Left lung (tissue), 10 donors: ENCODE results near the gene TOMM22. TPM values are rescaled to one million over a fixed set of nuclear protein-coding genes. Genes with fewer than 3 reads are reported as not detected.

Experiments used
- ATAC-seq: fragments of 200-7000 bp; cut with Tn5 transposase; one replicate; pipeline ENCODE4 v1.9.1; 2020; ENCODE audit warnings: moderate library complexity
- DNase-seq, 4 donors: peaks; one replicate each; pipeline ENCODE4 v3.0.0-alpha.2; 2013 to 2020
- H3K27ac ChIP-seq, 2 donors: fragments of 200-600 bp; sonication (generic) in 1 of 2; one replicate each; pipeline versions ENCODE4 v1.5.0 to v1.8.0; 2020 to 2021
- H3K27me3 ChIP-seq, 2 donors: fragments of 200-600 bp; sonication (generic) in 1 of 2; one replicate each; pipeline versions ENCODE4 v1.5.0 to v1.8.0; 2020 to 2021
- H3K36me3 ChIP-seq, 2 donors: fragments of 200-600 bp; sonication (generic) in 1 of 2; one replicate each; pipeline versions ENCODE4 v1.5.0 to v1.8.0; 2020 to 2021
- H3K4me1 ChIP-seq, 2 donors: fragments of 200-600 bp; one replicate each; pipeline ENCODE4 v1.8.0; 2021
- H3K4me3 ChIP-seq, 2 donors: fragments of 200-600 bp; sonication (generic) in 1 of 2; one replicate each; pipeline versions ENCODE4 v1.5.0 to v1.8.0; 2020 to 2021; ENCODE audit warnings: mild to moderate bottlenecking in 1 of 2
- H3K9me3 ChIP-seq, 2 donors: fragments of 200-600 bp; sonication (generic) in 1 of 2; one replicate each; pipeline versions ENCODE4 v1.5.0 to v1.8.0; 2020 to 2021
- intact Hi-C, 2 donors: fragments of 100-400 bp; cut with DNase I; formaldehyde crosslinking; loops; one replicate each; pipeline versions ENCODE4 v1.11.2 to v1.14.2; 2022
- polyA plus RNA-seq, 6 donors: library from polyadenylated mRNA; unstranded; fragments of 120-200 nt; gene quantifications; one replicate each; pipeline ENCODE4 v1.2.1, GENCODE V29; 2013; ENCODE audit not compliant: insufficient read length in 6 of 6
- total RNA-seq, 2 donors: library from RNA; stranded (reverse); fragmentation: NEBNext Ultra II Directional; extraction: Animal tissue kit (Norgen Biotek cat#: 25700); gene quantifications; one replicate each; pipeline ENCODE4 v1.2.1, GENCODE V29; 2021
- TF ChIP-seq, protein P1 (sequence below), 2 donors: fragments of 200-600 bp; sonication (generic) in 1 of 2; IDR thresholded peaks; one replicate each; pipeline versions ENCODE4 v1.5.0 to v1.8.0; 2021; ENCODE audit warnings: antibody characterized with exemption in 2 of 2
- donor health status: DM: no; HTN: yes; CAD: no.
- donor health status: DM: no; HTN: no; CAD: no.

The TOMM22 gene
- total and polyA plus RNA-seq, 8 donors, result 54.3 to 91.3 (median 79.6) TPM

DNA sequence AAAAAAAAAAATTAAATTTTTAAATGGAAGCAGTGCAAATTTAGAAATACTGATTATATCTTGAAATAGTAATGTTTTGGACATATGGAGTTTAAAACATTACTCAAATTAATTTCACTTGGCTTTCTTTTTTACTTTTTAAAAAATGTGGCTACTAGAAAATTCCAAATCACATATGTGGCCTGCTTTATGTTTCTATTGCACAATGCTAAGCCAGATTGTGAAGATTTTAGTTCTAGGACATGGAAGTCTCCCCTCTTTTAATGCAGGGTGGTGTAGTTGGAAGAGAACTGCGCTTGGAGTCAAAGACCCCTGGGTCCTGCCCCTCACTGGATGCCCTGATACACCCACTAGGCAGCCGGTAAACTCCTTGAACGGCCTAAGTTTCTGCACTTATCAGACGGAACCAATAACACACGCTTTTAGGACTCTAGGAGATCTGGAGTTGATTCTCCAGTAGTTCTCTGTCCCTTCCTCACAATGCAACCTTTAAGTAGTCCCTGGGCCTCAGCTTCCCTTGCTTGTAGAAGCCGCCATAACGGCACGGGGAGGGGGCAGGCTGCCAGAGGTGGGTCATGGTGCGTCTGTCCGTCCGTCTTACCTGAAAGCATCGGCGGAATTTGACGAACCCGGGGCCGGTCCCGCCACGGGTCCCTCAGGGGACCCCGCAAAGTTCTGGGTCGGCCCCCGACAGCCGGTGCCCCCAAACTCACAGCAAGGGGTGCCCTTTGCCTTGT lies 26.1 kb upstream of the TOMM22 start:
- ATAC-seq, result peak; percentile 11

DNA sequence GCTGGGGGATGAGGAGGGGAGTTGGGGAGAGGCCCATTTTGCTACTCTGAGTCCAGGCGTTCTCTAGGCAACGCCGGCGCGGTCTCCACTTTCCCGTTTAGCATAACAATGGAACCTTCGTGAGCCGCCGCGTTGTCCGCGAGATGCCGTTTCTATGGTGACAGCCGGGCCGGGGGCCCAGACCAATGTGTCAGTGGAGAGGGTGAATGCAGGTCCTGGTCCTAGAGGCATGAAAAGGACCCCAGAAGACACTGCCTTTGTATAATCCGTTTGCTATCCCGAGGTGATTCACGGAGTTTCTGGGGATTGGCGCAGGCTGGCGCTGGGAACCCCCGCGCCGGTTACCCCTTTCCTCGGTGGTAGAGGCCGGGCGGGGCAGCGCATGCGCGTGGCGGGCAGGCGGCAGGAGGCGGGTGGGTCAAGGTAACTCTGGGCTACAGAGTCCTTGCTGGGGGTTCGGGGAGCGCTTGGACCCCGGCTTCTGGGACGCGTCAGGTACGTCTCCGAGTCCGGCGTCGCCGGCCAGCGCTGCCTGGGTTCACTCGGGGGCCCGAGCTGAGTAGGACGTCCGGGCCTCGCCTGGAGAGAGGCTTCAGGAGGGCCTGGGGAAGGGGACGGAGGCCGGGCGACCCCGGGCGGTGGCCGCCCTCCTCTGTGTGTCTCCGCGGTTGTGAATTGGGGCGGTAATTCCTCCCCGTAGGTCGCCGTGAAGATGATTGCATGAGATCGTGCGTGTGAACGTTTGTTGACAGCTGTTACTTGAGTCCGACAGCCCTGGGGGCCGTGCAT lies 25.3 kb upstream of the TOMM22 start, which contains the start of the genes CBY1 and FAM227A:
Gene CBY1 (plus strand): TSS at position 383 of the 789 bp plus-strand sequence. CDS start 11,417 bp downstream, outside the sequence.
Gene FAM227A (minus strand): TSS at position 137 of the 789 bp plus-strand sequence. CDS start 6,224 bp downstream, outside the sequence.
- Histone ChIP-seq H3K27ac (peak within 1 kb of the TSS; percentile 74 to 84), H3K4me3 (peak within 1 kb of the TSS; percentile 83 to 87), H3K4me1 (peaks cover 5 to 16% of the 10 kb centered on the region in 2 donors), H3K36me3 (no peaks in the 10 kb centered on the region), H3K9me3 (no peaks in the 10 kb centered on the region), H3K27me3 (no peaks in the 10 kb centered on the region)
- DNase-seq (peak; percentile 89 to 98 (median 94)), ATAC-seq (peak; percentile 96)
- intact Hi-C loops, result no loop called here
- TF ChIP-seq, protein P1, sequence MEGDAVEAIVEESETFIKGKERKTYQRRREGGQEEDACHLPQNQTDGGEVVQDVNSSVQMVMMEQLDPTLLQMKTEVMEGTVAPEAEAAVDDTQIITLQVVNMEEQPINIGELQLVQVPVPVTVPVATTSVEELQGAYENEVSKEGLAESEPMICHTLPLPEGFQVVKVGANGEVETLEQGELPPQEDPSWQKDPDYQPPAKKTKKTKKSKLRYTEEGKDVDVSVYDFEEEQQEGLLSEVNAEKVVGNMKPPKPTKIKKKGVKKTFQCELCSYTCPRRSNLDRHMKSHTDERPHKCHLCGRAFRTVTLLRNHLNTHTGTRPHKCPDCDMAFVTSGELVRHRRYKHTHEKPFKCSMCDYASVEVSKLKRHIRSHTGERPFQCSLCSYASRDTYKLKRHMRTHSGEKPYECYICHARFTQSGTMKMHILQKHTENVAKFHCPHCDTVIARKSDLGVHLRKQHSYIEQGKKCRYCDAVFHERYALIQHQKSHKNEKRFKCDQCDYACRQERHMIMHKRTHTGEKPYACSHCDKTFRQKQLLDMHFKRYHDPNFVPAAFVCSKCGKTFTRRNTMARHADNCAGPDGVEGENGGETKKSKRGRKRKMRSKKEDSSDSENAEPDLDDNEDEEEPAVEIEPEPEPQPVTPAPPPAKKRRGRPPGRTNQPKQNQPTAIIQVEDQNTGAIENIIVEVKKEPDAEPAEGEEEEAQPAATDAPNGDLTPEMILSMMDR (IDR thresholded peaks at IDR 0.05), result no peak

More for the DNA sequence above, 26.1 kb upstream of the TOMM22 start:
- no peaks in the 10 kb centered on the region for H3K27me3 ChIP-seq
- peak overlapping the region; percentile 74 to 84 for H3K27ac ChIP-seq
- intact Hi-C loops, result no loop called here
- H3K4me3 ChIP-seq, result peak overlapping the region; percentile 83 to 87
- no peaks in the 10 kb centered on the region for H3K36me3 ChIP-seq
- H3K4me1 ChIP-seq, result peaks cover 5 to 16% of the 10 kb centered on the region in 2 donors
- TF ChIP-seq, protein P1 (IDR thresholded peaks at IDR 0.05), result no peak
- no peak for DNase-seq
- H3K9me3 ChIP-seq, result no peaks in the 10 kb centered on the region

DNA sequence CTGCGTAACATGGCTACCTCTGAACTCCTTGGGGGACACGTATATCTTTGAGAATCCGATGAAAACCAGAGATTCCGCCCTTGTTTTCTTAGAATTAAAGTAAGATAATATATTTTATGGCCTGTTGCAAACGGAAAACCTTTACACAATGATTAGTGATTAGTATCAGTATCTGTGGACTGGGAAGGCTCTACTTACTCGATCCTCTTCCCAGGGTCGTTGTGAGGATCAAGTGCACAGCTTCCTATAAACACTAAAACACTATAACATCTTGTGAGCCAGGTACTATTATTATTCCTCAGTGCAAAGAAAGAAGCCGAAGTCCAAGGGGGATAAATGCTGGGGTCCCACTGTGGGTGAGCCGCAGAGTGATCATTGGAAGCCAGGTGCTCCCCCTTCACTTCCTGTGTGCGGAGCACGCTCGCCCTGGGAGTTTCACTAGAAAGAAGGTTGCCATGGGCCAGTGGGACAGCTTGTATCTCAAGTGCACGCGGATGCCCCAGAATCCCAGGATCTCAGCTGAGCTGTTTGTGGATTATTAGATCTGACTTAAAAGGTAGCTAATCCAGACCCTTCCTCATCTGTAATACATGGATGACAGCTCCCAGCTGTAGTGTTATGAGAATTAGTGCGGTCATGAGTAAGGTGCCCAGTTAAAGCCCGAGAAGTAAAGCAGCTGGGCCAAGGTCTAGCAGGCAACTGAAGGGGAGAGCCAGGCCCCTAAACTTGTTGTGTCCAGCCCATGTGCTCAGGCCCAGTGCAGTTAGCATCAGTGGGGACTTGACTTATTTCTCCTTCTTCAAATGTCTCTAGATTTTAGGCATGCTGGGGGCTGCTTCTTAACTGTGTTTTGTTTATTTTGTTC lies 24.5 kb upstream of the TOMM22 start:
- Histone ChIP-seq H3K9me3 (no peaks in the 10 kb centered on the region), H3K27me3 (no peaks in the 10 kb centered on the region), H3K4me3 (peak overlapping the region; percentile 83 to 87), H3K4me1 (peaks cover 5 to 16% of the 10 kb centered on the region in 2 donors), H3K36me3 (no peaks in the 10 kb centered on the region), H3K27ac (peak overlapping the region in 1 of 2 donors; percentile 84)
- intact Hi-C loops, result no loop called here
- peak in 2 of 4 donors; percentile 0 to 25 for DNase-seq
- TF ChIP-seq, protein P1 (IDR thresholded peaks at IDR 0.05), result no peak
- ATAC-seq, result peak; percentile 37

DNA sequence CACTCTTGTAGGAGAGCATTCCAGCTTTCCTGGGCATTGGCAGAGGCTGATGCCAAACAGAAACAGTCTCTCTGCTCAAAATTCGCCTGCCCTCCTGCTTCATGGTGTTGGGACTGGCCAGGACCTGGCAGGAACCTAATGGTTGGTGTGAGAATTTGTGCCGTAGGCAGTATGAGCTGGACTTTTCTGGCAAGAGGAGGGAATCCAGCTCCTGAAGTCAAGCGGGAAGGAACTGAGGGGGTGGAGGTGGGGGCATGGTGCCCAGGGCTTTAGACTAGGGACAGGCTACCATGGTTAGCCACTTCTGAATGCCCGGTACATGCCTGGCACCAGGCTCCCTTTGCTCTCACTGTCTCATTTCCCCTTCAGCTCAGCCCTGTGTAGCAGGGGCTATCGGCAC lies 6.9 kb upstream of the TOMM22 start:
- peaks cover 0 to 33% of the 10 kb centered on the region in 2 donors for H3K36me3 ChIP-seq
- H3K27me3 ChIP-seq, result no peaks in the 10 kb centered on the region
- ATAC-seq (no peak), DNase-seq (no peak)
- H3K4me3 ChIP-seq, result no peak overlapping the region
- no peaks in the 10 kb centered on the region for H3K9me3 ChIP-seq
- intact Hi-C loops, result no loop called here
- H3K4me1 ChIP-seq, result no peaks in the 10 kb centered on the region
- TF ChIP-seq, protein P1 (IDR thresholded peaks at IDR 0.05), result no peak
- no peak overlapping the region for H3K27ac ChIP-seq
